ENCODE results near the gene PZP.

- no peak for TF ChIP-seq POLR2A (IDR thresholded peaks at IDR 0.05; ENCODE audit: extremely low read depth, insufficient read length)
- TF ChIP-seq CTCF (IDR thresholded peaks at IDR 0.05; ENCODE audit: low read depth, low read length), result no peak
Observed at GRCh38 chr12:9114946-9115345, 93.2 kb downstream of the PZP start.
